GM21528 (cell line): ENCODE results near the gene OTUD3.
"Not testable (repeated sequence)": the region's sequence is repeated elsewhere in the genome, so short reads cannot be mapped to it uniquely, and the experiment has no call there.

Source experiments
- ATAC-seq: cut with Tn5 transposase; IDR thresholded peaks from one replicate; pipeline ENCODE4 v1.9.1; 2021; ENCODE audit warnings: mild to moderate bottlenecking, moderate library complexity; ENCODE audit not compliant: unreplicated experiment, low FRiP score

Gene OTUD3

DNA sequence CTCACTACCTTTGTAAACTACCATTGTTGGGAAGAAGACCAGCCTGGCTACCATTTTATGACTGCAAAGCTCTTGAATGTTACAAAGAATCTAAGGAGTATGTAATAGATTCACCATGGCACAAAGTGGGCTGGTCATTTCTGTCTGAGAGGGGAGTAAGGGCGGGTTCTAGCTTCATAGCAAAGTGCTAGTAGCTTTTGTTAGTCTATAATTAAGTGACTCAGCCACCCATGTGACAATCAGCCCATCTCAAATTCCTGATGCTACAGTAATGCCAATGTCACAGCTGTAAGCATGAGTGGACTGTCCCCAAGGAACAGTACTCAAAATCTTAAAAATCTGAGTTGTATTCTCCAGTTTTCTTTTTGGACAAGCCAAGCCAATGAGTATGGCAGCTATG, 15.4 kb upstream of the OTUD3 start:
- no peak for ATAC-seq

DNA sequence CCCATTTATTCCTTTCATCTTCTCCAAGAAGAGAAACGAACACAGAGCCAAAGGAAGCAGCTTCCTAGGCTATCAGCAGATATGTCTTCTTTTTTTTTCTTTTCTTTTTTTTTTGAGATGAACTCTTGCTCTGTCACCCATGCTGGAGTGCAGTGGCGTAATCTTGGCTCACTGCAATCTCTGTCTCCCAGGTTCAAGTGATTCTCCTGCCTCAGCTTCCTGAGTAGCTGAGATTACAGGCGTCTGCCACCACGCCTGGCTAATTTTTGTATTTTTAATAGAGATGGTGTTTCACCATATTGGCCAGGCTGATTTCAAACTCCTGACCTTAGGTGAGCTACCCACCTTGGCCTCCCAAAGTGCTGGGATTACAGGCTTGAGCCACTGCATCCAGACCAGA, 13.6 kb upstream of the OTUD3 start:
- not testable (repeated sequence) for ATAC-seq

DNA sequence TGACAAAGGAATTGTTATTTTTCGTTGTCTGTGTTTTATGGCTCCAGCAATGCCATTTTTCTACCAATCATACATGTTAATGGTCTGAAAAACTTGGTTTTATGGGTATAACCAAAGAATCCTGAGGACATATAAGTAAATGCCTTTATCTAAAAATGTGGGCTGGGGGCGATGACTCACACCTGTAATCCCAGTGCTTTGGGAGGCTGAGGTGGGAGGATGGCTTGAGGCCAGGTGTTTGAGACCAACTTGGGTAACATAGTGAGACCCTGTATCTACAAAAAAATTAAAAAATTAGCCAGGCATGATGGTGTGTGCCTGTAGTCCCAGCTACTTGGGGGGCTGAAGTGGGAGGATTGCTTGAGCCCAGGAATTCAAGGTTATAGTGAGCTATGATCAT, 12.7 kb upstream of the OTUD3 start:
- ATAC-seq: not testable (repeated sequence)

DNA sequence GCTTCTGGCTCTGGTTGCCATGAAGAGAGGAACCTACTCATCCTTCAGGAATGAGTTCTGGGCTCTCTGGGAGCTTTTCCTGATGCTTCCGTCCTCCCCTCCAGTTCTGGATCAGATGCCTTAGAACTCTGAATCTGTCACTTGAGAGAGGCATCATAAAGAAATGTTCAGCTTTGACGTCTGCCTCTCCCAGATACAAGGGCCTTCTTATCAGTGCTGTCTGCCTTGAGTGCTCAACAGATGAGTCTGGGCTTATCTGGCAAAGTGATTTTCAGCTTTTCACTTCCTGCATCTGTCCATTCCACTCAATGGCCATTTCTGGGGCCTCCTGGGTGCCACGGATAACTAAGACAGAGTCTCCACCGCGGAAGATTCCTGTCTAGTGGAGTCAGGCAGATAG, 12.3 kb upstream of the OTUD3 start:
- no peak for ATAC-seq

DNA sequence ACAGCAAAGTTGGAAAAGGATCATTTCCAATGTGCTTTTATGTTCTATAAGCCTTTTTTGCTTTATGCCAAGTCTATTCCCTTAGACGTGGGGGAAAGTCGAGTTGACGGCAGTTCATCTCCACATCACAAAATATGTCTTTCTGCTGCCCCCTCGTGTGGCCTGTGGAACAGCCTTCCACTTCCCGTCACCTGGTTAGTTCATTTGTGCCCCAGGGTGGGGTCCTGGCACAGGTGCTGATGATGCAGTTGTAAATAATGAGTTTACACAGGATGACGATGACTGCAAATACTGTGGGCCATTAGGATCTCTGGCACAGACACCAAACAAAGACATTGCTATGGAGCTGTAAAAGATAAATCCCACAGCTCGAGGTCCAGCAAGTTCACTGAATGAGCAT, 10.0 kb upstream of the OTUD3 start:
- no peak for ATAC-seq

DNA sequence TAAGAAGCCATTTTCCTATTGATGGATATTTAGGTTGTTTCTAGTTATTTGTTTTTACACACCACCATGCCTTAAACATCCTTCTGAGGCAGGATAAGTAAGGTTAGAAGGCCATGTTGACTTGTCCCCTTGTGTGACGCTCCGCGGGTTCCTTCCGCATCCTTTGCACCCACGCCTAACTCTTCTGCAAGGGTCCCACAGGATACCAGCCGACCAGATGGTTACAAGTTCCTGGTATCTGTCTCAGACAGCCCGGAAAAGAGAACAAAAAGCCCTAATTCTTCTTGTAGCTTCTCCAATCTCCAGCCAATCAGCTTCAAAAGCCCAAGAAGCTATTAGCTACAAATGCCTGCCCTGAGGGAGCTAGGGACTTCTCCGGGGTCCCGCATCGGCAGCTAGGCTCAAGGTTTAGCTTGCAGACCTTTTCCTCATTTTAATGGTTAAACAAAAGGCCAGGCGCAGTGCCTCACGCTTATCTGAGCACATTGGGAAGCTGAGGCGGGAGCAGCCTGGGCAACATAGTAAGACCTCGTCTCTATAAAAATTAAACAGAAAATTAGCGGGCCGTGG, 4.9 kb upstream of the OTUD3 start:
- ATAC-seq: no peak

DNA sequence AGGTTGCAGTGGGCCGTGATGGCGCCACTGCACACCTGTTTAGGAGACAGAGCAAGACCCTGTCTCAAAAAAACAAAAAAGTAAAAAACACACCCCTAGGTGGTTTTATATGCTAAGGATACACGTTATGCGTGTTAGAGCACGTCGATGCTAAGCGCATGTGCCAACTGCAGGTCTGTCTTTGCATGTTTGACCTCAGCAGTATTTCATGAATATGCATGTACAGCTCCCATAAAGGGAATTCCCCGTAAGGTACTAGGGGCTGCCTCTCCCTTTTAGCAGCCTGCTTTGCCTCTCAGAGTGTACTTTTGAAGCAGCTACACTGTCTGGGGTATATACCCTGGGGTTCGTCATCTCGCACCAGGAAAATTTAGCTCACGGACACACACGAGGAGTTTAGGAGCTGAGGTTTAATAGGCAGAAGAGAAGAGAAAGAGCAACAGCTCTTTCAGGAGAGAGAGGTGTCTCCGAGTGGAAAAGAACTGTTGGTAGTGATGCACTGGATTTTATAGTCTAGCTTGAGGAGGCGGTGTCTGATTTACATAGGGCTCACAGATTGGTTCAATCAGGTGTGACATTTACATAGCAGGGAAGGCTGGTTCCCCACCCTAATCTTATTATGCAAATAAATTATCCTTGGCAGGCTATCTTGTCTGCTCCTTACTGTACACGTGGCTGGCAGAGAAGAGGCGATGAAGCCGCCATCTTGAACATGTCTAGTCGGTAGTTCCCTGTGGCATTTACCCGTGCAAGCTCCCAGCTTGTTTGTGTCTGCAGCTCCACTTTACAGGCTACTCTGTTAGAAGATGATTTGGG, 4.2 kb upstream of the OTUD3 start:
- ATAC-seq: no peak

DNA sequence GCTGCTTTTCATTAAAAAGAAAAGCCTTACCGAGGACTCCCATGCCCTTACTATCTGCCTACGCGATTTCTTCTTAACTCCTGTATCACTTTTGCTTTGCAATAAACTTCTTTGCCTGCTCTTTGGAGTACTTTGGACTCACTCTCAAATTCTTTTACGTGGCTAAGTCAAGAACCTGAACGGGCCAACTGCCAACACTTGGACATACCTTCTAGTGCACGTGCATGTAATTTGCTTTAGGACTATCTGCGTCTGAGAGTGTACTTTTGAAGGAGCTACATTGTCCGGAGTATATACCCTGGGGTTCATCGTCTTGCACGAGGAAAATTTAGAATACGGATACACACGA, 3.6 kb upstream of the OTUD3 start:
- ATAC-seq: no peak

DNA sequence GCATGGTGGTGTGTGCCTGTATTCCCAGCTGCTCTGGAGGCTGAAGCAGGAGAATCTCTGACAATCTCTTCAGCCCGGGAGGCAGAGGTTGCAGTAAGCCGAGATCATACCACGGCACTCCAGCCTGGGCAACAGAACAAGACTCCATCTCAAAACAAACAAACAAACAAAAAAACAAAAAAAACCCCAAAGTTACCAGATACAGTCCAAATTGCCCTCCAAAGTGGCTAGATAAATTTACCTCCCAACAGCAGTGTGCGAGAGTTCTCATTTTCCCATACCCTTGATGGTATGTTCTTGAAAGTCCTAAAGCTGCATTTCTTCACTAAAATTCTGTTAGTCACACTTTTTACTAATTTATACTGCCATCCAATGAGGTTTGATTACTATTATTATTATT, 3.0 kb upstream of the OTUD3 start:
- no peak for ATAC-seq

DNA sequence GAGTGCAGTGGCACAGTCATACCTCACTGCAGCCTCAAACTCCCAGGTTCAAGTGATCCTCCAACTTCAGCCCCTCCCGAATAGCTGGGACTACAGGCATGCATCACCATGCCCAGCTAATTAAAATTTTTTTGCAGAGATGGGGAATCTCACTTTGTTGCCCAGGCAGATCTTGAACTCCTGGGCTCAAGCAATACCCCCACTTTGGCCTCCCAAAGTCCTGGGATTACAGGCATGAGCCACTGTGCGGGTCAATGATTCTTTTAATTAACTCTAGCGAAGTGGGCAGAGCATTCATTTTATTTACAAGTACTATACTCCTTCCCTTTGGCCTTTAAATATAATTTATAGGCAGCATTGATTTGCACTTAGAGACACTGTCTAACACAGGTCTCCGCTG, 2.5 kb upstream of the OTUD3 start:
- no peak for ATAC-seq

DNA sequence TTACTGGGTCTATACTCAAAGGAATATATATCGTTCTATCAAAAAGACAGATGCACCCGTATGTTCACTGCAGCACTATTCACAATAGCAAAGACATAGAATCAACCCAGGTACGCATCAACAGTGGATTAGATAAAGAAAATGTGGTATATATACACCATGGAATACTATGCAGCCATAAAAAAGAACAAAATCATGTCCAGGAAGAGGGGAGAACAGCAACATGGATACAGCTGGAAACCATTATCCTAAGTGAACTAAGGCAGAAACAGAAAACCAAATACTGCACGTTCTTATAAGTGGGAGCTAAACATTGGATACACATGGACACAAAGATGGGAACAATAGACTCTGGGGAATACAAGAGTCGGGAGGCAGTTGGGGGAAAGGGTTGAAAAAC, 1.4 kb upstream of the OTUD3 start:
- ATAC-seq: not testable (repeated sequence)

DNA sequence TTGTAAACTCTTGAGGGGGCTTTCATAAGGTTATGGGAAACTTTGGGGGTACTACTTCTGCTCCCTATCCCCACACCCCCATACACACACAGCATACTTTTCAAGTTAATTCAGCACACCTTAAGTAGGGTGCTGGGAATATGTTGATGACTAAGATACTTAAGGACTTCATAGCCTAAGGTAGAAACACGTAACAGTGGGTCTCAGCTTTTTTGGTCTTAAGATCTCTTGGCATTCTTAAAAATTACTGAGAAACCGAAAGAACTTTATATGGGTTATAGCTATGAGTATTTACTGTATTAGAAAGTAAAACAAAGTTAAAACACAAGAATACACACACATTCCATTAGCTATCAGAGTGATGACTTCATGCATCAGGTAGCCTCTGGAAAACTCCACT, 2.1 kb downstream of the OTUD3 start:
- ATAC-seq: no peak

DNA sequence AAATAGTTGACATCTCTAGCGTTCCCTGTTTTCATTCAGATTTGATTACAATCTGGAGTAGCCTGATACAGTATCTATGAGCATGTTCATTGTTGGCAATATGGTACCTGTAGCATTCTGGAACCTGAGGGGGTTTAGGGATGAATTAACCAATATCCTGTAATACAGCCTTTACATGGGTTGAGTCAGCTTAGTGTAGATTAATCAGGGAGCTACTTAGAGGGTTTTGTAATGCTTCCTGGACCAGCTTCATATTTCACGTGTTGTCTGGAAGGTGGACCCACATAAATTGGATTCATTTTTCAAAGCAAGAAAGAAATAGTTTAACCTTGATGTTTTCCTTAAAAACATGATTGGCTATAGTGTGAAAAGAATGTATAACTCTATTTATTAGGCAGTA, 3.6 kb downstream of the OTUD3 start:
- no peak for ATAC-seq

DNA sequence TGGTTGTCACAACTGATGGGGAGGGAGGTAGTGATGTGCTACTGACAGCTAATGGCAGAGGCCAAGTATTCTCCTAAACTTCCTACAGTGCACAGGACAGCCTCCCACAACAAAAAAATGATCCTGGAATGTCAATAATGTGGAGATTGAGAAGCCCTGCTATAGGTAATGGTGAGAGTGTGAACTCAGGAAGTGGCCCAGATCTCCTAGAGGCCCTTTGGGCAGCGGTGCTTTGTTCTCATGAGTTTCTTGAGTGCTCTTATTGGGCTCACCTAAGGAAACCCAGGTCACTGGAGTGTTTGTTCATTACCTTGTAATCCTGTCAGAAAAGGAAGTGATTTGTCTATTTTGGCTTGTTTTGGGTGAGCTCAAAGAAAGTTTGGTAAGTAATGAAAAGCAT, 5.9 kb downstream of the OTUD3 start:
- ATAC-seq: no peak

DNA sequence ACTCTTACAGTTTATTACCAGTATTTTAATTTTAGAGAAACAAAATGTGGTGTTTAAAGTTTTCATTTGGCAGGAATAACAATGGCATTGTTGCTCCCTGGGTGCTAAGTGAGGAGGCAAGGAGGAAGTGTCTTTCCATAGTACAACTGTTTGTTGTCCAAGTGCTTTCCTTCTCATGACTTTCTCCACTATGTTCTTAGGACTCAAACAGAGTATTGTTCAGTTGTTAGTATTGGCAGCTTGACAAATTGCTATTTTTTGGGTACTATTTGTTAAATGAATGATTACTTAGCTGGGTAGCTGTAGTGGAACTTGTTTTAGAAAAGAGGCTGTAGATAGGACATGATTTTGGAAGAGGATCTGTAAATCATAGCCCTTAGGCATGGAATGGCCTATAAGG, 7.5 kb downstream of the OTUD3 start:
- no peak for ATAC-seq

DNA sequence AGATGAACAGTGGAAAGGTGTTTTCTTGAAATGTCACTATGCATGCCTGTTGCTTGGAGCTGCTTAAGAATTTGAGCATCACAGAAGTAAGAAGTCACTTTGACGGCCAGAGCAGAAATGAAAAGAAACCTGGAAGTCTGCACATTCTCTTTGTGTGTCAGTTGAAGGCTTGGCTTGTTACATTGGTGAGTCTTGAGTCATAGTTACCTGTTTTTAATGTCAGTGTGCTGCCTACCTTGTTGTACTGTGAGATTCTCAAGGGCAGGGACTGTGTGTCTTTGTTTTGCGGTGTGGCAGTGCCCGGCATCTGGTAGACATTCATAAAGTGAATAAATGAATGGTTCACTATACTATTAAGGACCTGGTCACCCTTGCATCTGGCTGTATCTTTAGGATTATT, 9.9 kb downstream of the OTUD3 start:
- no peak for ATAC-seq

DNA sequence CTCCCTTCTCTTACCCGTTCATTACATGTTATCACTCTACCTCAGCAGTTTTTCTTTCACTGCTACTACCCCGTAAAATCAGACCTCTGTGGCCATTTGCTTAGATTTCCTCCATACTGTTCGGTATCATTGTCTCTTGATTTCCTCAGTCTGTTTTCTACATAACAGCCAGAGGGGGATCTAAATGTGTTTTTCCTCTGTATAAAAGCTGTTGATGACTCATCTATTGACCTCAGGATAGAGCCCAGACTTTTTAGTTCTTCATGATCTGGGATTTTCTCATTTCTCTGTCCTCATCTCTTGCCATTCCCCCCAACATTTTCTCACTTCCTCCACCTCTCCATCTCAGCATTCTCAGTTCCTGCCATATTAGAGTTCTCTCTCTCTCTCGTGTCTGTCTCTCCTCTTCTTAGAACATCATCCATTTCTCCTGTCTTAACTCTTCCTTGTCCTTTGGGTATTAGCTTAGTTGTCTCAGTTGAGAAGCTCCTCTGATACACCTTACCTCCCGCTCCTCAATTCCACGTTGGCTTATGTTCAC, 10.5 kb downstream of the OTUD3 start:
- no peak for ATAC-seq

DNA sequence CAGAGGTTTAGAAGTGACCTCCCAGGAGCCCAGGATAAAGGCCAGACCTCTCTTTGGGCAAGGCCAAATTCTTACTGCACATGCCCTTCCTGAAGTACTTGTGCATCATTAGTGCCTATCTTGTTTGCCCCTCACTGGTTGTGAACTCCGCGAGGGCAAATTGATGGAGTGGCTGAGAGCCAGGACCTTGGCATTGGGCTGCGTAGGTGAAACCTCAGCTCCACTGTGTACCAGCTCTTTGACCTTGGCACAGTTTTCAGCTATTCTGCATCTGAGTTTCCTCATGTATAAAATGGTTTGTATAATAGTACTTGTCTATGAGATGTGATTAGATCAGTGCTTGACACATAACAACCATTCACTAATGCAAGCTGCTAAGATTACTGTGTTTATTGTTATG, 11.5 kb downstream of the OTUD3 start:
- ATAC-seq: no peak

DNA sequence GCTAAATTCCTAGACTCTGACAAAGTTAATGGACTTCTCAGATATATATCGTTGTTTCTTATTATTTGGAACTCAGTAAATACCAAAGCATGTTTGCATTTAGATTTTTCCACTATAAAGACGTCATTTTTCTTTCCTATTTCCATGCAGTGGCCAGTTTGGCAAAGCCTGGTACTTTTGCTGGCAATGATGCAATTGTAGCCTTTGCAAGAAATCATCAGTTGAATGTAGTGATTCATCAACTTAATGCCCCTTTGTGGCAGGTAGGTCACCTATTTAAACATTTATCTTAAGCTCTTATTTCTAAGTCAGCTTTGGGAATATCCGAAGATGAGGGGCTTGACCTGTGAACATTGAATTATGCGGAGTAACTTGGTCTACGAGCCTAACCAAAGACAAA, 12.0 kb downstream of the OTUD3 start:
- no peak for ATAC-seq

DNA sequence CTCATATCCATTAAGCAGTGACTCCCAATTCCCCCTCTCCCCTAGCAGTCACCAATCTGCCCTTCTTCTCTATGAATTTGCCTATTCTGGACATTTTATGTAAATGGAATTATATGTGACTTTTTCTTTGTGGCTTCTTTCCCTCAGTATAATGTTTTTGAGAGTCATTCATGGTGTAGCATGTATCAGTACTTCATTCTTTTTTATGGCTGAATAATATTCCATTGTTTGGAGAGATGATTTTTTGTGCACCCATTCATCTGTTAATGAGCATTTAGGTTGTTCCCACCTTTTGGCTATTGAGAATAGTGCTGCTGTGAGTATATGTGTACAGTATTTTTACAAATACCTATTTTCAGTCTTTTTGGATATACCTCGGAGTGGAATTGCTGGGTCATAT, 19.5 kb downstream of the OTUD3 start:
- no peak for ATAC-seq

DNA sequence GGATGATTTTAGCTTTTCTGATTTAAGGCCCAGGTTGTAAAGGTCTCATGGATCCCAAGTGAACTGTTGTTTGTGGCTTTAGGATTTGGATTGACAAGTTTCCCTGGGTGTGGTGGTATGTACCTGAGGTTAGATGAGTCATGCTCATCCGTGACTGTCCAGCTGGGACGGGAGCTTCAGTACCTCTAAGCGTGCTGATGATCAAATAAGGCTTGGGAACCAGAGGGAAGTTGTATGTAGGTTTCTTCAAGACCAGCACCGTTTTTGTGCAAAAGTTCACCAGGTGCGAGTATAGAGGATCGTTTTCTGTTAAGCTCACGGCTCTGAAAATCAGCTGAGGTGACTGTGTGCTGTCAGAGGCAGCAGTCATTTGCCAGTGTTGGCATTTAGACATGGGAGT, 21.4 kb downstream of the OTUD3 start:
- no peak for ATAC-seq

DNA sequence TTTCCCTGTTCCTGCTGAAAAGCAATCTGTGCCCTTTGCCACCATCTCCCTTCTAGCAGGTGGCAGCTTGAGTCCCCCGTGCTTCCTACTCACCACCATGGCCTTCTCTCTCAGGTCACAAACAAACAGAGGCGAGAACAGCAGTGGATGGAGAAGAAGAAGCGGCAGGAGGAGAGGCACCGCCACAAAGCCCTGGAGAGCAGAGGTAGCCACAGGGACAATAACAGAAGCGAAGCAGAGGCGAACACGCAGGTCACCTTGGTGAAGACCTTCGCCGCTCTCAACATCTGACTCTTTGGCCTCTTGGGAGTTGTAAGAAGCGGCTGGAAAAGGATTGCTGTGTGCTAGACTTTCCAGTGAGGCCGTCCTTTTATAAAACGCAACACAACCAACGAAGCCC, 25.3 kb downstream of the OTUD3 start:
- no peak for ATAC-seq
